ENCODE results near the gene RPIA.

RPIA gene

GRCh38 chr2:88684519-88684918 is 7.0 kb upstream of the RPIA start:
- no peak for DNase-seq (ENCODE audit: low spot score)

DNA sequence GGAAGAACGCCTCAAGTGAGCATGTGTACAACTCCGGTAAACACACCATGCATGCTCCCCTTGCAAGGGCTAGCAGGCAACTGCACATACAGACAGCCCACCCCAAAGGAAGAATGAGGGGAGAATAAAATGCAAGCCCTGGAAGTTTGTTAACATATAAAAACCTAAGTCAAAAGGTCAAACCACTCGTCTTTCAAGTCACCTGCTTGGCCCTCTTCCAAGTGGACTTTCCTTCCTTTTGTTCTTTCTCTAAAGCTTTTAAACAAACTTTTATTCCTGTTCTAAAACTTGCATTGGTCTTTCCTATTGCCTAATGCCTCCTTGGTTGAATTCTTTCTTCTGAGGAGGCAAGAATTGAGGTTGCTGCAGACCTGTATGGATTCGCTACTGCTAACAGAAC is 5.2 kb upstream of the RPIA start:
- DNase-seq (ENCODE audit: low spot score), result no peak

DNA sequence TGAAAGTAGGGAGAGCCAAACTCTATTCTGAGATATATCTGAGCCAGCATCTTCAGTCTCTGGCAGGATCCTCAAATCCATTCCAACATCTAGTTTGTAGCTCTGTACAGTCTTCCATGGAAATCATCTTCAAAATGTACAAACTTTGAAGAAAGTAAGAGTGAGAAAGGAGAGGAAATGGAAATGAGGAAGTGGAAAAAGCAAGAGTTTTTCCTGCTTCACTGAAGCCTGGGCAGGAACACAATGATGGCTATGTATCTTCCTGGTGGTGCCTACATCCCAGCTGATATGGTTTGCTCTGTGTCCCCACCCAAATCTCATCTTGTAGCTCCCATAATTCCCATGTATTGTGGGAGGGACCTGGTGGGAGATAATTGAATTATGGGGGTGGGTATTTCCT is 4.1 kb upstream of the RPIA start:
- DNase-seq (ENCODE audit: low spot score), result no peak

DNA sequence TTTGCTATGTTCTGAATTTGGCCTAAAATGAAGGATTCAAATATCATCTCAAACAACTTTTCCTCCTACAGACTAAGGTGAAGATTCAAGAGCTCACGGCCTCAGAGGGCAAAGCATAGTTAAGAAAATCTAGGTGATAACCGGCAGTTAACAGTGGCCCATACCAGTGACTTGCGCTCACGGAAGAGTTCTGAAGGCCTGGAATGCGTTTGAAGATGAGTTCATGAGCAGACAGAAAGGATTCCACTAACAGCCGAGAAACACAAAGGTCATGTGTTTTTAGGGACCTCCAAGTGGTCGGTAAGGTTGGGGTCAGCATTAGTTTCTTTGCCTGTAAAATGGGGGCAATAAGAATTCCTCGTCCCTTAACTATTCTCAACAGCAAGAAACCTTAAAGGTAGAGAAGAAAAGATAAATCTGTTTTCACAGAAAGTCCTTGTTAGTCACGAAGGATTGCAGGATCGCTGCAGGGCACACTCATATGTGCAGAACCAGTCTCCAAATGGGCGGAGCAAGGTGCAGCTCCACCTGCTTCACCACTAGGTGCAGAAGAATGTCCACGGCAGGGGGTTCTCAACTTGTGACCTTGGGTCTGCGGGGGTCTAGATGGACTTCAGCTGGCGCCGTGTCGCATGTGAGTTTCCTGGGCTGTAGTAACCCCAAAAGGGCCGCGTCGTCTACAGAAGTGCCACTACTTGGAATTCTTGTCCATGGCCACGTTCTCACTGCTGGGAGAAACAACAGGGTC is 708 bp upstream of the RPIA start:
- no peak for DNase-seq (ENCODE audit: low spot score)

DNA sequence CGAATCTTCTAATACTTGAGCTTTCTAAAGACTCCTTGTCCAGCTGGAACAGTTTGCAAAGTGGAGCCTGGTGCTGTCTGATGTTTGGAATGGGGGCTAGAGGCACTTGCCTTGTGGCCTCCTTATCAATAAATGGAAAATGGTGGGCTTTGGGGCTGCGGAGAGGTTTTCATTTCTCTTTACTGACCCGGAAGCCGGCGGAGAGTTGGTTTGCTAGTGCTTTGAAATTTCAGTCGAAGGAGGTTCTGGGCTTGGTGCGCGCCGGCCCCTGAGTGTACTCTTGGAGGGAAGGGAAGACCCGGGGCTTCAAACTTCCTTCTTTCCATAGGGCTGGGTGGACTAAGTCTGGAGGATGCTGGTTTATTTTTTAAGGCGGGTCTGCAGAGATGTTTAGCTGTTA is 714 bp downstream of the RPIA start:
- peak; percentile 8 for DNase-seq (ENCODE audit: low spot score)

GRCh38 chr2:88693911-88694414 is 2.5 kb downstream of the RPIA start:
- DNase-seq (ENCODE audit: low spot score), result no peak

DNA sequence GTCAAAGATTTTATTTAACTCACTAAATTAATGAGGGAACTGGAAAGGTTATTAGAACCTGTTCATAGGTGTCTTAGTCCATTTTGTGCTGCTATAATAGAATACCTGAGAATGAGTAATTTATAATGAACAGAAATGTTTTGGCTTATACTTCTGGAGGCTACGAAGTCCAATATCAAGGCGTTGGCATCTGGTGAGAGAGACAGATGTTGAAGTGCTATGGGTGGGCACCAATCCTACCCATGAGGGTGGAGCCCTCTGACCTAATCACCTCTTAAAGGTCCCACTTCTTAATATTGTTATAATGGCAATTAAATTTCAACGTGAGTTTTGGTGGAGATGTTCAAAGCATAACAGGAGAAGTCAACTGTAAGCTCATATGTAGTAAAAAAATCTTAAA is 5.1 kb downstream of the RPIA start:
- DNase-seq (ENCODE audit: low spot score), result no peak

DNA sequence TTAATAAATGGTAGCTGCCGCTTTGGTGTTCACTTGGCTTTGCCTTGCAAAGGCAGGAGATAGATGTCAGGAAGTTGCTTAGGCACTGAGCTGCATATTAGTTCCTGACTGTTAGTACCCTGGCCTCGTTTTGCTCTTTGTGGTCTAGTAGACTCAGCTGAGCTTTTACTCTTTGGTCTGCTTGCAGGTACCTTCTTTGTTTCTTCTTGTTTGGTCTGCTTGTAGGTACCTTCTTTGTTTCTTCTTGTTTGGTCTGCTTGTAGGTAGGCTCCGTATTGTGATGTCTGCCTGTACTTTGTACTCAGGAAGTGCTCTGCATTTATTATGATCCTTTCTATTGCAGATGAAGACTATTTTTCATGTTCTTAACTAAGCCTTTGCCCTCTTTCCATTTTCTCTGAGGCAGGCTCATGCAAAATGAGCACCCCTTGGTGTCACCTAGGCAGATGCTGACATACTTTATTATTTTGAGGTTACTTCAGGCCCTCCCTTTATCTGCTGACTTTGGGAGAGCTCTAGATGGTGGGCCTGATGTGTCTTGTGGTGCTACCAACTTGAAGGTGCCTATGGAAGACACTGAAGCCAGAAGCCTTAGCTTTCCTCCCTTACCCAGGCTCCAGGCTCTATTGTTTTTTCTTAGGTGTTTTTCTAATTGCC is 6.0 kb downstream of the RPIA start:
- DNase-seq (ENCODE audit: low spot score), result no peak

GRCh38 chr2:88698027-88698413 is 6.5 kb downstream of the RPIA start:
- DNase-seq (ENCODE audit: low spot score), result no peak

DNA sequence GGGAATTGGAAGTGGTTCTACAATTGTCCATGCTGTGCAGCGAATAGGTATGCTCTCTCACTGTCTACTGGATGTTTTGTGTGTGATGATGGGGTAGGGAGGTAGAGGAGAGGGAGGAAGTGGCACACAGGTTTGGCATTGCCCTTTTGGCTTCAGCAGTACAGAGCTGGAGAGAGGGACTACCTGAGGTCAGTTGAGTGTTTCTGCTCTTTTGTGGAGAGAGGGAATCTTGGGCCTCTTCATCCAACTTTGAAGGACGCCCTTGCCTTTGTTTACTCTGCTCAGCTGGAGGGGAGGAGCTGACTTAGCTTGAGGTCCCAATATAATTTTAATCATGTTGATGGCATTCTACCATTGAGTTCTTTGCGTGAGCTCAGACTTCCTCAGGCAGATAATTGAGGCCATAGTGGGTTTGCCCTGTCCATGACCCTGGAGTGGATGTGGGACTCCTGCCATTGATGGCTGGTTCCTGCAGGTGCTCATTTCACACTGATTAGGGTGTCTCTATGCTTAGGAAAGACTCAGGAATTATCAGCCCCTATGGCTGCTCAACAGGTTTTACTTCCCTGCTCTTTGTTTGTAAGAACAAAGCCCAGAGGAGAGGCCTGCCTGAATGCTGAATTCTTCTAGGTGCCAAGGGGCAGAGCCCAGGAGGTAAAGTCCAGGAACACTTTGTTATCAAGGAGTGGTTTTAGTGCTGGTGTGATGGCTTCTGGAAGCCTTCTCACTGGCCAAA is 7.2 kb downstream of the RPIA start:
- DNase-seq (ENCODE audit: low spot score), result no peak

- DNase-seq (ENCODE audit: low spot score), result no peak
Observed at GRCh38 chr2:88707003-88707402, 15.5 kb downstream of the RPIA start.

GRCh38 chr2:88709181-88709631 is 17.7 kb downstream of the RPIA start:
- no peak for DNase-seq (ENCODE audit: low spot score)

GRCh38 chr2:88711289-88711688 is 19.8 kb downstream of the RPIA start:
- DNase-seq (ENCODE audit: low spot score), result no peak

DNA sequence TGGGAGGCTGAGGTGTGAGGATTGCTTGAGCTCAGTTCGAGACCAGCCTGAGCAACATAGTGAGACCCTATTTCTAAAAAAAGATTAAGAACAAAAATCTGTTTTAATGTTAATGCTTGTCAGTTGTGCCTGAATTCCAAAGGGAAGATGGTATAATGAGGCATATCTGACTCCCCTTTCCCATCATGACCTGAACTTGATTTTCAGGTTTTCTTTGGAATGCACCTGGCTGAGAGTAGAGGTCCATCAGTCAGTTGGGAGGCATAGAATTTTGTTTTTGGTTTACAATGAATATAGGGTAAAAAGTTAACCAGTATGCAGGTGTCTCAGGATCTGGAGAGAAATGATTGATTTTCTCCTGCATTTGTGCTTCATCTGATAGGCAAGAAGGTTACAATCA is 20.4 kb downstream of the RPIA start:
- DNase-seq (ENCODE audit: low spot score), result no peak

DNA sequence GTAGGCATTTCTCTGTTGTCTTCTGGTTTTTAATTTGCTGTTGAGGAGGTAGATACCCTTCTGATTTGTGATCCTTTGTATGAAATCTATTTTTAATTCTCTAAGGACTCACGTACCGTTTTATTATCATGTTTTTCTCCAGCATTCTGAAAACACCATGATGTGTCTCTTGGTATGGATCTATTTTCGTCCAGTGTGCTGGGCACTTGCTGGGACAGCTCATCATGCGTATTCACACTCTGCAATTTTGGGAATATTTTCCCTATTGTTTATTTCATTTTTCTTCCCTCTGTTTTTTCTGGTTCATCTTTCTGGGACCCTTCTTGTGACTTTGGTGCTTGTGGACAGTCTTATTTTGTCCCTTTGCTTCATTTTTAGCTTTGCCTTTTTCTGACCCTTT is 21.9 kb downstream of the RPIA start:
- no peak for DNase-seq (ENCODE audit: low spot score)

DNA sequence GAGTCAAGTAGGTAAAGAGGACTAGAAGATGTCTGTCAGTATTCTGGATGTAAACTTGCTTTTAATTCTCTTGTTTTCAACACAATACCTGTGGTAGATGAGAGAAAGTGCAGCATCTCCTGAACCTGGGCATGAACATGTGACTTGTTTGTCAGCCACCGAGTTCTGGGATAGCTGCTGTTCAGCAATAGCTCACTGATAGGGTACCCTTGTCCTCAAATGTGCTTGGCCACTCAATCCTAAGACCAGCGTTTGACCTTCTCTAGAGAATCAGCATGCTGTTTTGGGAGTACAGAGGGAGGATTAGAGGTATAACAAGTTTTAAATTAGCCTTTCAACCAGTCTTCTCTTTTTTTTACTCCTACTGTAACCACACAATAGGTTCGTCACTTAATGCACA is 23.2 kb downstream of the RPIA start:
- no peak for DNase-seq (ENCODE audit: low spot score)

DNA sequence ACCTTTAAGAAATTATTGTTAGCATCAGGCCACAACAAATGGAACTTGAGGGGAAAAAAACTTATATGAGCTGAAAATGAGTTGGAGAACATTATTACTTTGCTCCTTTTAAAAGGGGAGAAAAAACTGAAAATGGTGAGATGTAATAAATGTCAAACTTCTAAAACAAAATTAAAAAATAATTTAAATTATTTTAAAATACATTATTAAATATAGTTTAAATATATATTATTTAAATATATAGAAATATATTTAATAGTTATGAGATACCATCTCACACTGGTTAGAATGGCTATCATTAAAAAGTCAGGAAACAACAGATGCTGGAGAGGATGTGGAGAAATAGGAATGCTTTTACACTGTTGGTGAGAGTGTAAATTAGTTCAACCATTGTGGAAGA is 28.9 kb downstream of the RPIA start:
- DNase-seq (ENCODE audit: low spot score), result no peak

DNA sequence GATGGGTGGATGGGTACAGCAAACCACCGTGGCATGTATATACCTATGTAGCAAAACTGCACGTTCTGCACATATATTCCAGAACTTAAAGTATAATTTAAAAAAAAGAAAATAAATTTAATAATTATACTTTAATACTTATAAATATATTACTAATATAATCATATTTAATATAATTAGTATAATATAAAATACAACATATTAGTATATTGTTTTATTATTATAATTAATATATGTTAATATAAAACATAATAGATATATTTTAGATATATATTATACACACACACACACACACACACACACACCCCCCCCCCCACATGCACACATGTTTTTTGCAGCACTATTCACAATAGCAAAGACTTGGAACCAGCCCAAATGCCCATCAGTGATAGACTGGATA is 29.8 kb downstream of the RPIA start:
- no peak for DNase-seq (ENCODE audit: low spot score)

DNA sequence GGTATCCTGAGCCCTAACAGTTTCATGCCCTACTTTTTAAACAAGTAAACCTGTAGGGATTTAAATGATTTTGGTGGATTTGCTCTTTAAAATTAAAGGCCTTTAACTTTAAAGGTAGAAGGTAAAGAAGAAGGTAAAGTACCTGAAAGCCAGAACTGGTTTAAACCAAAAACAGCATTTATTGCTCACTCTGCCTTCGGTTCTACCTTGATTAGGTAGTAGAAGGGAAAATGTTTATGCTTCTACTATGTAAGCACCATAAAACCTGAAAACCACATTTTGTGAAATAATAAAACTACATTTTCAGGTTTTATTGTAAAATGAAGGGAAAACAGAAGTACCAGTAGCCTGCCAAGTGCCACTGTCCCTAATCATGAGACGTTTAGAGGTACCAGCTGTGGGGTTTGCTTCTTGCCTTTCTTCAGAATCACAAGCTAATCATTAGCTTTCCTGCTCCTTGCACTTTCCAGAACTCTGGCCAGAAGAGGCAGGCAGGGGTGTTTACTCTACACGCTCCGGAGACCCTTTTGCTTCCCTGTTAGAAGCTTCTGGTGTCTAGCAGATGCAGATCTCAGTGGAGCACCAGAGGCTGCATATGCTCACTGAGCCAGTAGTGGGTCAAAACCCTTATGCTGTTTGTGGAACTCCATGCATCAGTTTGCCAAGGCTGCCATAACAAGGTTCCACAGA is 33.3 kb downstream of the RPIA start:
- DNase-seq (ENCODE audit: low spot score), result no peak

- no peak for DNase-seq (ENCODE audit: low spot score)
Observed at GRCh38 chr2:88729061-88729745, 37.7 kb downstream of the RPIA start.

DNA sequence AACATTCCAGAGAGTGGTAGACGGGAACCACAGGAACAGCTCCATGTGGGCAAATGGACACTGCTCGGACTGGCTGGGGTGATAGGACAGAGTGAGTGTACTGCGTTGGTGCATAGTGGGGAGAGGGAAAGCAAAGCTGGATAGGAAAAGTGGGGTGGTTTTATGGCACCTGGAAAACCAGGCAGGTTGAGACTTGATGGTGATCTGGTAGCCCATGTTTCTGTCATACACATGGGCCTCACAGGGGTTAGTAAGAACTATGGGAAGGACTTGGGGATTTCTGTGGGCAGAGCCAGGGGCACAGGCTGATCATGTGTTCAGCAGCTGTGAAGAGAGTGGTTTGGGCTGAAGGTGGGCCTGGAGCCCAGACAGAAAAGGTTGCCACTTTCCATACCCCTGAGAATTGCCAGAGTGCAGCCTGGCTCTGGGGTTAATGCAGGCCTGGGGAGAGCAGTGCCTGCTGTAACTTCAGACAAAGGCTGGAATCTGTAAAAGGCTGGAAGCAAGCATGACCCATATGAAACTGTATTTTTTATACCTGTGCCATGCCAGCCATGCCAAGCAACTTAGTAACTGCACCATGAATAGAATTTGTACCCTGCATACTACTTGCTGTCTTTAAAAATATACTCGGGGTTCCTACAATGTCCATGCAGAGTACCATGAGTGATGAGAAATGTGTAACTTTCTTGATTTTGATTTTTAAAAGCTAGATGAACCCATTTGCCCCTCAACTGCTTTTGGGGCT is 41.9 kb downstream of the RPIA start:
- no peak for DNase-seq (ENCODE audit: low spot score)

Measured in SK-N-DZ (cell line).